ENCODE results near the gene RABGAP1L. TPM values are rescaled to one million over a fixed set of nuclear protein-coding genes. Genes with fewer than 3 reads are reported as not detected.

Gene RABGAP1L
- total and polyA plus RNA-seq, 2 of the 8 experiments (the other 6 are each of a cell fraction or from before 2014, with no cell fraction given) = 33.3 to 156 TPM

DNA sequence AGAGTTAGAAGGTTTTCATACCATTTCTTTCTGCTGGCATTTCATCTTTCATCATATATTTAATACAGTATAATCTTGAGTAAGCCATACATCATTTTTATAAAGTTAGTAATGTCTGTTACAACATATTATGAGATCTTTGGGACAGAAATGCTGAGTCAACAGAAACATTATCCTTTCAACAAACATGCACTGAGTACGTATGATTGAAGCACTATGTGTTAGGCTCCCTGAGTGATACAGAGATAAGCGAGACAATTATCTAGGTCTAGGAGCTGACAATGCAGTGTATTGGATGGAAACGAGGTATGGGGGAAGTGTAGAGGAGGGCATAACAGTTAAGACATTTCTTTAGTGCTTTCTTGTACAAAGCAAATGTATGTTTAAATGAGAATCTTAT is 268.7 kb downstream of the RABGAP1L start:
- Histone ChIP-seq H3K23ac (ENCODE audit: insufficient read length) (no peak overlapping the region), H3K56ac (replicated peaks; ENCODE audit: insufficient read length, low read depth, low read length) (no peak overlapping the region), H3K9ac (replicated peaks in 1 of 4; ENCODE audit: extremely low read depth in 1 of 4, low read depth in 3 of 4, low read length in 3 of 4) (no peak overlapping the region), H4K8ac (ENCODE audit: extremely low read depth, insufficient read depth, low read length) (no peak overlapping the region), H4K20me1 (replicated peaks in 1 of 2; ENCODE audit: control insufficient read depth in 1 of 2, insufficient read depth in 2 of 2, low read length in 2 of 2) (no peaks in the 10 kb centered on the region), H2BK12ac (ENCODE audit: low read depth, low read length) (no peak overlapping the region), H4K91ac (replicated peaks; ENCODE audit: insufficient read length, low read length) (no peak overlapping the region), H3K27ac (ENCODE audit: low read depth, low read length) (no peak overlapping the region), H2BK5ac (ENCODE audit: low read depth, low read length) (no peak overlapping the region), H3K23me2 (ENCODE audit: low read depth, low read length) (no peaks in the 10 kb centered on the region), H3K4me1 (replicated peaks in 1 of 4; ENCODE audit: control insufficient read depth in 3 of 4, insufficient read depth in 4 of 4, low read length in 3 of 4) (no peaks in the 10 kb centered on the region), H2AFZ (ENCODE audit: low read length) (no peak overlapping the region), H3K9me3 (ENCODE audit: insufficient read depth in 2 of 2, low read depth in 1 of 2, low read length in 1 of 2) (no peaks in the 10 kb centered on the region), H2BK120ac (replicated peaks; ENCODE audit: low read depth, low read length) (no peak overlapping the region), H3K4me3 (ENCODE audit: extremely low read depth in 1 of 4, insufficient read depth in 2 of 4, low read depth in 3 of 4, low read length in 4 of 4) (no peak overlapping the region), H2BK15ac (ENCODE audit: low read length) (no peak overlapping the region), H3K18ac (ENCODE audit: extremely low read depth, low read length) (no peak overlapping the region), H3K4me2 (ENCODE audit: insufficient read depth in 1 of 2, low read depth in 2 of 2, low read length in 2 of 2) (no peak overlapping the region), H4K5ac (ENCODE audit: insufficient read length, low read depth, low read length) (no peak overlapping the region), H3K79me1 (ENCODE audit: low read depth, low read length) (no peaks in the 10 kb centered on the region), H2BK20ac (ENCODE audit: low read length) (no peak overlapping the region), H3K27me3 (replicated peaks in 1 of 4; ENCODE audit: control insufficient read depth in 3 of 4, extremely low read depth in 1 of 4, insufficient read depth in 3 of 4, low read length in 3 of 4) (no peaks in the 10 kb centered on the region), H2AK5ac (ENCODE audit: low read depth, low read length) (no peak overlapping the region), H3K4ac (replicated peaks; ENCODE audit: insufficient read length, low read depth, low read length) (no peak overlapping the region), H3K79me2 (ENCODE audit: control insufficient read depth in 1 of 2, insufficient read depth in 2 of 2, low read length in 2 of 2) (no peaks in the 10 kb centered on the region), H3K14ac (ENCODE audit: insufficient read length) (no peak overlapping the region), H3K36me3 (ENCODE audit: control insufficient read depth in 2 of 4, insufficient read depth in 4 of 4, low read length in 3 of 4) (no peaks in the 10 kb centered on the region)
- DNase-seq (ENCODE audit: low read depth in 1 of 2, low spot score in 2 of 2) (no peak), FAIRE-seq (no peak)
- WGBS, 2 experiments (ENCODE audit: extremely low coverage in 1 of 2, insufficient coverage in 1 of 2, insufficient read length in 1 of 2, insufficient replicate concordance in 2 of 2, low coverage in 1 of 2, low lambda C conversion rate in 2 of 2, missing lambda C conversion rate in 1 of 2) = 85% methylated on average over 3 of the region's 3 CpGs; no CpG with 5 or more reads in 1 of the 2 experiments
- ChIA-PET CTCF (ENCODE audit: partially characterized antibody) (interaction anchor here (2.4 kb wide), 1 partner anchor 14 kb away, joined by 11 read pairs; no protein-coding TSS in a partner anchor), POLR2A (ENCODE audit: partially characterized antibody) (no interaction called here)
- TF ChIP-seq MAFK (IDR thresholded peaks at IDR 0.05; ENCODE audit: low read depth, low read length) (peak; percentile 86), SP4 (IDR thresholded peaks at IDR 0.05; ENCODE audit: low read length) (no peak), BACH1 (IDR thresholded peaks at IDR 0.05; ENCODE audit: low read length) (no peak), JUND (IDR thresholded peaks at IDR 0.05; ENCODE audit: low read length) (no peak), TAF1 (IDR thresholded peaks at IDR 0.05; ENCODE audit: low read depth, low read length) (no peak)

All from H1 (cell line).